Activated naive CD4-positive, alpha-beta T cell treated with anti-CD3 and anti-CD28 coated beads, Interleukin-2, amount 10 ng/mL, durations not matched to agents 7 days and 5 days (primary cell): ENCODE data around the gene CAPZB.

ENCODE experiments used
- CTCF ChIA-PET: fragments of 350-600 bp; sonication (Branson Sonifier 250); formaldehyde crosslinking; loops from one replicate; lab custom pipeline; 2021; ENCODE audit warnings: antibody characterized with exemption; lab: Charles Lee
- DNase-seq: peaks from one replicate; pipeline ENCODE4 v3.0.0-alpha.2; 2020
- H3K27ac Mint-ChIP-seq: one replicate; pipeline ENCODE4 v1.8.0; 2021; ENCODE audit warnings: mild to moderate bottlenecking, moderate library complexity, mixed read lengths
- H3K27me3 Mint-ChIP-seq: one replicate; pipeline ENCODE4 v1.8.0; 2021; ENCODE audit warnings: mild to moderate bottlenecking, mixed read lengths
- H3K36me3 Mint-ChIP-seq: one replicate; pipeline ENCODE4 v1.8.0; 2021; ENCODE audit warnings: mixed read lengths
- H3K4me1 Mint-ChIP-seq: one replicate; pipeline ENCODE4 v1.8.0; 2021; ENCODE audit warnings: mixed read lengths
- H3K4me3 Mint-ChIP-seq: one replicate; pipeline ENCODE4 v1.8.0; 2021; ENCODE audit warnings: mild to moderate bottlenecking, moderate library complexity, mixed read lengths
- H3K9me3 Mint-ChIP-seq: one replicate; pipeline ENCODE4 v1.8.0; 2021; ENCODE audit warnings: mixed read lengths

The CAPZB gene

DNA sequence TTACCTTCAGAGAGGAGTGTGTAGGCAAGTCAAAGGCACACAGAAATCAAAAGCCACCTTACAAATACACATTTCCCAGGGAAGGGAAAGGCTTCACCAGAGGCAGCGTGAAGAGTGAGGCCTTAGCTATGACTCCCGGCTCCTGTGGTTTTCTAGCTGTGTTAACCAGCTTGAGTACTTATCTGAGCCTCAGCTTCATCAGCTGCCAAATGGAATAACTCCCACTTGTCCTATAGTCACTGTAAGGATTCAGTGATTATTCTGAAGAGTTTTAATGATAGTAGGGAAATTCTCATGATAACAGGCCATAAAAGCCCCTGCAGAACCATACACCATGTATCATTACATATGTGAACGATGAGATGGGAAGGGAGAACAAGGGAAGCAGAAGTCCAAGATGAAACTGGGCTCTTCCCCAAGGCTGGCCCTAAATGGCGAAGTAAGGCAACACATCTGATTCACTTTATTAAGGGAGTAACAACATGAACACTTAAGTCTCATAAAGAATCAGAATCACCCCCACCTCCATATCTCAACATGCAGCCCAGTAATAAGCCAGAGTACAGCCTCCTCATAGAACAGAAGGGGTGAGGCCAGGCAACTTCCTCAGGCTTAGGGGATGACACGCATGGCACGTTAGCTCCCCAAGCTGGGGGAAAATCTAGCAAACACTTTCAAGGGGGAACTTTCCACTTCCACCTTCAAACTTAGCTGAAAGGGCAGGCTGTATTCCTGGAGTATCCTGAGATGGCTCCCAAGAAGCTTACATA, 109.5 kb downstream of the CAPZB start:
- H3K27ac Mint-ChIP-seq, result no peak overlapping the region
- no peak for DNase-seq

DNA sequence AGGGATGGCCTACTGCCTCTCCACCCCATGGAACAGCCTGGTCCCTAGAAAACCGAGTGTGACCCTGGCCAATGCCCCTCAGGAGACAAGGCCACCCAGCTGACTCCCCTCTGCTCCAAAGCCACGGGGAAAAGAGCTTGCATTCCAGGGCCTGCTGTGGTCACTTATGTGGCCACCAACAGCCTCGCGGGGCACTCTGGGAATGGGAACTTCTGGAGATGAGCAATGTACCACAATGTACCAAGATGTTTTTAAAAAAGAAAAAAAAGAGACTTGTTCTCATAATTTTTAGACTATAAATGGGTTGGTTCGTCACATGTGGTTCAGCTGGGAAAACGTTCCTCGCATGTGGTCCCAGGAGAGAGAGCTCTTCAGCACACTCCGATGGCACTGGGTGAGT, 110.4 kb downstream of the CAPZB start:
- CTCF ChIA-PET, result interaction anchor here (0.6 to 1.7 kb wide), 5 partner anchors 16 to 278 kb away, joined by 3 to 8 read pairs (median 3); no protein-coding TSS in a partner anchor
- Mint-ChIP-seq H3K4me3 (no peak overlapping the region), H3K27me3 (no peaks in the 10 kb centered on the region), H3K36me3 (peaks cover 48% of the 10 kb centered on the region), H3K9me3 (no peaks in the 10 kb centered on the region), H3K4me1 (no peaks in the 10 kb centered on the region), H3K27ac (peak overlapping the region; percentile 55)
- DNase-seq, result no peak

More for the DNA sequence above, 109.5 kb downstream of the CAPZB start:
- no peaks in the 10 kb centered on the region for H3K27me3 Mint-ChIP-seq
- CTCF ChIA-PET, result interaction anchor here (1.4 kb wide), 1 partner anchor 15 kb away, joined by 3 read pairs; no protein-coding TSS in a partner anchor
- H3K9me3 Mint-ChIP-seq, result no peaks in the 10 kb centered on the region
- no peaks in the 10 kb centered on the region for H3K4me1 Mint-ChIP-seq
- no peak overlapping the region for H3K4me3 Mint-ChIP-seq
- peaks cover 50% of the 10 kb centered on the region for H3K36me3 Mint-ChIP-seq

DNA sequence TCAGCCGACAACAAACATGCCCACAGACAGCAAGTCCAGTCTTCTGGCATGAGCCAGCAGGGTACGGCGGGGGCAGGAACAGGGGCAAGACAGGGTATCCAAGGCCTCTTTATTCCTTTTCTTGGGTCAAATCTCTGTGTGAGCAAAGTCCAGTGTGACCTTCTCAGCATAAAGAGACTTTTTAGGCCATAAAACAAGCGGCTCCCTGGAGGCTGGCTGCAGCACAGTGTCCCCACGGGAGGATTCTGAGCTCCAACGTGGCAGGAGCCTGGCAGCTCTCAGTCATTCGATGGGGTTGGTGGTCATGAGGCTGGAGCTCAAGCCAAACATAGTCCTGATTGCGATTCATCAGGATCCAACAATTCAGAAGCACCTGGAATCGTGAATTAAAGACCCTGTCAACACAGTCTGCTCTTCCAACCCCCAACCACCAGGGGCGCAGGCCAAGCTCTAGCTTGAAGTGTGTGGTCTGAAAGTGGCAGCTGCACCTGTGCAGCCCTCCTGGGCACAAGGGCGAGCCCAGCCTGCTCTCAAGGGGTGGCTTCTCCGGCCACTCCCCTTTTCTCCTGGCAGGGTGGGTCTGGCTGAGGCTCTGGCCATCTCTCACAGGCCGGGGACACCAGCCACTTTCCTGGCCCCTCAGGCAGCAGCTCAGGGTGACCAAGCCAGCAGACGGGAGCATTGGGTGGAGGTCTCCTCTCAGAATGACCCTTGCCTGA, 111.1 kb downstream of the CAPZB start:
- DNase-seq, result no peak
- CTCF ChIA-PET, result interaction anchor here (0.6 to 1.7 kb wide), 4 partner anchors 24 to 279 kb away, joined by 3 to 8 read pairs (median 4); no protein-coding TSS in a partner anchor
- Mint-ChIP-seq H3K4me3 (no peak overlapping the region), H3K4me1 (no peaks in the 10 kb centered on the region), H3K36me3 (peaks cover 42% of the 10 kb centered on the region), H3K27me3 (no peaks in the 10 kb centered on the region), H3K9me3 (no peaks in the 10 kb centered on the region), H3K27ac (peak overlapping the region; percentile 24)

DNA sequence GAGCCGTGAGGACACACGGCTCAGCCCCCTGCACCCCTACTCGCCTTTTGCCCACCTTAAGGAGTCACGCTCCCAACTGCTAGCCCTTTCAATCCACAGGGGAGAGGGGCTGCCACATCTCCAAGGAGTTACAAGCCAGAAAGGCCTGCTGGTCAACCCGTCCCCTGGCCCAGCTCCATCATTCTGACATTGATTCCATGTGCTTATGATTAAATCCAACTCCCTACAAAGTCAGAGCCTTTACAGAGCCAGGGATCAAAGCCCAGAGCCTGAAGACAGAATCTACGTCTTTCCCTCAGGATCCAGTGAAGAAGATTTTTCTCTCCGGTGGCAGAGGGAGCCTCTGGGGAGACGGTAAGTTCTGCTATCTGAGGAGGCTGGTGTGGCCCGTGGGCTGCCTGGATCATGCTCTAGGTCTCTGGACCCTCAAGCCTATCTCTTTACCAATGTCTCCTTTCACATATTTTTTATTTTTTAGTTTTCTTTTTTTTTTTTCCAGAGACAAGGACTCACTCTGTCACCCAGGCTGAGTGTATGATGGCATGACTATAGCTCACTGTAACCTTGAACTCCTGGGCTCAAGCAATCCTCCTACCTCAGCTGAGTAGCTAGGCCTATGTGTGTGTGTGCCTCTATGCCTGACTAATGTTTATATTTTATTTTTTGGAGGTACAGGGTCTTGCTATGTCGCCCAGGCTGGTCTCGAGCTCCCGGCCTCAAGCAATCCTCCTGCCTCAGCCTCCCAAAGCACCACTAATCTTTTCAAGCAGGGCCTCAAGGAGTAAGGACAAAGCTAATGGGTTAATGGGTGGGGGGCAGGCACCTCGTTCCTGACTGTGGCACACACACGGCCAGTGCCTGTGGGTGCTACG, 111.9 kb downstream of the CAPZB start:
- no peak for DNase-seq
- H3K36me3 Mint-ChIP-seq, result peaks cover 37% of the 10 kb centered on the region

DNA sequence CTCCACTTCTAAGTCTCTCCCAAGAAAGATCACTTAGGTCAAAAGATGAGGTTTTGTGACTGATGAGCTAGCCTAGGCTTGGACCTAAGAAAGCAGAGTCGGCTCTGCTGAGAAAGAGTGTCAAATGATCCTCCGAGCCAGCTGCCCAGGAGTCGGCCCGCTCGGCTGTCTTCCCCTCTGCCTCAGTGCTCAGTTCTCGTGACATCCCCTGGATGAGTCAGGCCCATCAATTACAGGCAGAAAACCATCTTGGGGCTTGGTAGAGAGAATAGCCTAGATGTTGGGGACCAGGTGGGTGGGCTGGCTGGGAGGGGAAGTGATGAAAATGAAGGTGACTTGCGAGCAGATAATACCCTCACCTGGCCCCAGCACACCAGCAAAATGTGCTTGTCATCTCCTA, 112.7 kb downstream of the CAPZB start:
- no peaks in the 10 kb centered on the region for H3K9me3 Mint-ChIP-seq
- H3K4me3 Mint-ChIP-seq, result no peak overlapping the region
- peaks cover 30% of the 10 kb centered on the region for H3K36me3 Mint-ChIP-seq
- DNase-seq, result no peak
- CTCF ChIA-PET, result no interaction called here
- no peaks in the 10 kb centered on the region for H3K4me1 Mint-ChIP-seq
- no peaks in the 10 kb centered on the region for H3K27me3 Mint-ChIP-seq
- no peak overlapping the region for H3K27ac Mint-ChIP-seq

More for the DNA sequence above, 111.9 kb downstream of the CAPZB start:
- Mint-ChIP-seq H3K4me1 (no peaks in the 10 kb centered on the region), H3K4me3 (no peak overlapping the region), H3K27ac (no peak overlapping the region), H3K9me3 (no peaks in the 10 kb centered on the region), H3K27me3 (no peaks in the 10 kb centered on the region)
- CTCF ChIA-PET, result interaction anchor here (1.5 to 1.7 kb wide), 2 partner anchors 114 to 209 kb away, joined by 4 to 8 read pairs; no protein-coding TSS in a partner anchor

DNA sequence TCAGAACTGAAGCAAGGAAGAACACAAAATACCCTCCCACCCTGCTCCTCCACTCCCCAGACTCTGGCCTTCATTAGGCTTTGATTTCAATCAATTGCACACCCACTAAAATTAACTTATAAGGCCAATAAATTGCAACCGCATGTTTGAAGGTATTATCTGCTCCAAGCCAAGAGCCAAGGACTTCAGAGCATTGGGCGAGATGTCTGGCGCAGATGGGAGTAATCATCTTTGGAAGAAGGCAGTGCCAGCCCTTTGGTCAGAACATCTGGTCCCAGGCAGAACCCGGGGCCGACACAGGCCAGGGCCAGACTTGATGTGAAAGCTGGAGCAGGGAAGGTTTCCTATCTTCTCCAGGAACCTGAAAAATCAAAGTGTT, 113.2 kb downstream of the CAPZB start:
- Mint-ChIP-seq H3K27me3 (no peaks in the 10 kb centered on the region), H3K36me3 (peaks cover 27% of the 10 kb centered on the region), H3K4me3 (no peak overlapping the region), H3K9me3 (no peaks in the 10 kb centered on the region), H3K4me1 (no peaks in the 10 kb centered on the region), H3K27ac (no peak overlapping the region)
- DNase-seq, result no peak
- CTCF ChIA-PET, result interaction anchor here (0.6 kb wide), 1 partner anchor 57 kb away, joined by 3 read pairs; no protein-coding TSS in a partner anchor

DNA sequence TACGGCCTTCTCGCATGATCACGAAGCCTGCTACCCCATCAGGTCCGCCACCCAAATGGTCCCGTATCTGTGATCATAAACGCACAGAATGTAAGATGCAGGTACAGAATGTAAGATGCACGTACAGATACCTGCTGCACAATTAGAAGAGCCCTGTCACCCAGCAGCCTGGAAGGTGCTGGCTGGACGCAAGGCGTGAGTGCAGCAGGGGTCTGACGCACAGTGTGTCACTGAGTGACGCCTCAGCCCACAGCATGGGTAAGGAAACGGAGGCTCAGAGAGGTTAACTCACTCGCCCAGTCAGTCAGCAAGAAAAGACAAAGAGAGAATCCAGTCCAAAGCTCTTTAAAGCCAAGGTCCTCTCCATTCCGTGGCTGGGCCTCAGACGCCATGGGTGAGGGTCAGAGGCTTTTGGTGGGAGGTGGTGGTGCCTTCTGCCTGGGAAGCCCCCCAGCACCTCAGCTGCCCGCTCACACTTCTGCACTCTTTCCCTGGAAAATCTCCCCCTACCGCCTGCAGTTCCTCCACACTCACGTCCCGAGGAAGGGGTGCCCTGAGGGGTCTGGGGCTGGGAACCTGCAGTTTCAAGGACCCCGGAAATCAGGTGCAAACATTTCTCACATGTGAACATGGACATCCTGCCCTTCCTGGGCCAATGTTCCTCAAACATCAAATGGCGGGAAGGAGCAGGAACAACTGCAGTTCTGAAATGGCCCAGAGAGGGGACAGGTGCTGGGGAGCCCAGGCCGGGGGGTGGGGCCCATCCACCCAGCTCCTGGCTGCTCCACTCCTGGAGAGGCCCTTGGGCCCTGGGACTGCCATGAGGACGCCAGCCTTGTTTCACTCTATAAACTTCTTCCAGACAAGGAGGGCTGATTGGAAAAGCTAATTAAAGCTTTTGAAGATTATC, 113.9 kb downstream of the CAPZB start:
- Mint-ChIP-seq H3K27ac (no peak overlapping the region), H3K27me3 (no peaks in the 10 kb centered on the region), H3K4me1 (peaks cover 3% of the 10 kb centered on the region), H3K9me3 (no peaks in the 10 kb centered on the region), H3K4me3 (no peak overlapping the region), H3K36me3 (peaks cover 24% of the 10 kb centered on the region)
- DNase-seq, result no peak
- CTCF ChIA-PET, result interaction anchor here (0.6 kb wide), 1 partner anchor 56 kb away, joined by 3 read pairs; no protein-coding TSS in a partner anchor

DNA sequence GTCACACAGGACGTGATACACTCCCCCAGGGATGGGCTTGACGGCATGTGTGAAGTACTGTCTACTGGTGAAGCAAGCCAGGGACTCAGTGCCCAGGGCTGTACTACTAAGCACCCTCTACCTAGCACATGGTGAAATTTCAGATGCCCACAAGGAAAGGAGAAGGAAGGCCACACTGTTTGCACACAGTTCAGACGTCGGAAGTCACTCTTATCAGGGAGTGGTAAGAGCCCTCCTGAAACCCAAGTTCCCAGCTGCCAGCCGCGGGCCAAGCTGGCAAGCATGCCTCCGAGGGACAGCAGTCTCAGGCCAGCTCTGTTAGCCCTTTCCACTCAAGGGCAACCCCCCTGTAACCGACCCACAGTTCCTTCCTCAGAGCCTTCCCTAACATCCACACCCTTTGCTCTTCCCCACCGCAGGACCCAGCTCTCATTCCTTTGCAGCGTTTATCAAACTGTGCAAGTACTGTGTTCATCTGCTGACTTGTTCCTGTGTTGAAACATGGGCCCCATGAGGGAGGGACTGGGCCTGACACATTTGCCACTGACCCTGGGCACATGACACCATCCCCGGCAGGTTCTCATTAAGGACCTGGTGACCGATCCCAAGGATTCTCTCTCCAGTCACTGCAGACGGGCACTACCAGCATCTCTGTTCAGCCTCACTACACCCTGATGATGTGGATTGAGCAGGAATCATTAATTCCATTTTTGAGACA, 114.7 kb downstream of the CAPZB start:
- CTCF ChIA-PET, result no interaction called here
- Mint-ChIP-seq H3K27ac (no peak overlapping the region), H3K4me1 (peaks cover 3% of the 10 kb centered on the region), H3K27me3 (no peaks in the 10 kb centered on the region), H3K36me3 (peaks cover 20% of the 10 kb centered on the region), H3K9me3 (no peaks in the 10 kb centered on the region), H3K4me3 (no peak overlapping the region)
- no peak for DNase-seq

DNA sequence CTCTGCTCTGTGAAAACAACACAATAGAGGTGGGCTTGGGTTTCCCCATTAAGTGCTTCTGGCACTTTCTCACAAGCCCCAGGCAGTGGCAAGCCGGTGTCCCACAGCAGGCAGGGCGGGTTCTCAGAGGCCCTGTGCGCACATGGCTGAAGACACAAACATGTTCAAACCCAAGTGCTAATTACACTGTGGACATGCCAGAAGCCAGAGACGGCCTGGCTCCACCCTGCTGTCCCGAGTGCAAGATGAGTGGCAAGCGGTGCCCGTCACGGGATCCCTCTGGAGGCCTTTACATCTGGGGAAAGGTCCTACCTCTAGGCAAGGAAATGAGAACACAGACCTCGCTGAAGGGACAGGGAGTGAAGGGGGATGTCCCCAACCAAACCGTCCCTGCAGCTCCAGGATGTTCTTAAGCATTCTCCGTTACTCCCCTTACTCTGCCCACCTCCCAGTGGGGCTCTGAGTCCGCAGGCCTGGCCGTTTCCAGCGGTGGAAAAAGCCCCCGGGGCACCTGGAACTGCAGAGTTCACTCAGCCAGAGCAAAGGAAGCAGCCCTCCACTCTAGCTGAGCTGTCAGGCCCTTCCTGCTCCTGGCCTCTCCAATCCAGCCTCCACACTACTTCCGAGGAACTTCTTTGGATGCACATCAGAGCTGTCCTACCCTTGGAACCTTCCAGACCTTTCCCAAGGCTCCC, 115.8 kb downstream of the CAPZB start:
- CTCF ChIA-PET, result interaction anchor here (0.5 kb wide), 1 partner anchor 213 kb away, joined by 3 read pairs; no protein-coding TSS in a partner anchor
- Mint-ChIP-seq H3K4me1 (peaks cover 3% of the 10 kb centered on the region), H3K27me3 (no peaks in the 10 kb centered on the region), H3K27ac (no peak overlapping the region), H3K4me3 (no peak overlapping the region), H3K9me3 (no peaks in the 10 kb centered on the region), H3K36me3 (peaks cover 20% of the 10 kb centered on the region)
- DNase-seq, result no peak

DNA sequence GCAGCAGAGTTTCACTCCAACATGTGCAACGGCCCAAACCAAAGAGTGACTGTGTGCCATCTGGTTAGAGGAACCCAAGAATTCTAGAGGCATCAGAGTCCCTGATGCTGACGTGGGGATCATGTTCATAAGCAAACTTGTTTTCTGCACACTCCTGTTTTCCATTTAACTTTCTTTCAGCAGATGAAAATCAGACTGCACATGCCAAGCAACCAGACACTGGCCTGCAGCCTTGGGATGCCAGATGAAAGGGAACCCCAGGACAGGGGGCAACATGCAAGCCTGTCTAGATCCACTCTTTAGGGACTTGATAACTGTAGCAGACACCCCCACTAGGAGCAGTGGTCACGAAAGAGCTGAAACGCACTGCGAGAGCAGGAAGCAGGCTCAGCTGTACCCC, 116.4 kb downstream of the CAPZB start:
- CTCF ChIA-PET, result interaction anchor here (0.5 kb wide), 1 partner anchor 214 kb away, joined by 3 read pairs; no protein-coding TSS in a partner anchor
- DNase-seq, result no peak
- no peaks in the 10 kb centered on the region for H3K27me3 Mint-ChIP-seq
- H3K36me3 Mint-ChIP-seq, result peaks cover 20% of the 10 kb centered on the region
- H3K4me3 Mint-ChIP-seq, result no peak overlapping the region
- H3K9me3 Mint-ChIP-seq, result no peaks in the 10 kb centered on the region
- peaks cover 3% of the 10 kb centered on the region for H3K4me1 Mint-ChIP-seq
- H3K27ac Mint-ChIP-seq, result no peak overlapping the region

DNA sequence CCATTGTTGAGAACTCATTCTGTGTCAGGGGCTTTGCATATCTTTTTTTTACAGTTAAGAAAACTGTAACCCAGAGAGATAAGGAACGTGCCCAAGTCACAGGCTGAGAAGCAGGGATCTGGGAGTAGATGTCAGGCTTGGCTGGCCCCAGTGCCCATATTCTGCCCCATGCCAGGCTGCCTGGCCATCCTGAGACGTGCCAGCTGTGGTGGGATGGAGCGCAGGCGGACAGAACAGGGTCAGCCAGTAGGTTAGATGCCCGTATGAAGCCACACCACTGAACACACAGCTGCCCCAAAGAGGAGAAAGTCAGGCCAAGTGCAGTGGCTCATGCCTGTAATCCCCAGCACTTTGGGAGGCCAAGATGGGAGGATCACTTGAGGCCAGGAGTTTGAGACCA, 117.3 kb downstream of the CAPZB start:
- CTCF ChIA-PET, result interaction anchor here (1.4 kb wide), 1 partner anchor 23 kb away, joined by 5 read pairs; no protein-coding TSS in a partner anchor
- Mint-ChIP-seq H3K9me3 (no peaks in the 10 kb centered on the region), H3K4me1 (peaks cover 3% of the 10 kb centered on the region), H3K4me3 (no peak overlapping the region), H3K36me3 (peaks cover 22% of the 10 kb centered on the region), H3K27me3 (no peaks in the 10 kb centered on the region), H3K27ac (no peak overlapping the region)
- DNase-seq, result no peak

DNA sequence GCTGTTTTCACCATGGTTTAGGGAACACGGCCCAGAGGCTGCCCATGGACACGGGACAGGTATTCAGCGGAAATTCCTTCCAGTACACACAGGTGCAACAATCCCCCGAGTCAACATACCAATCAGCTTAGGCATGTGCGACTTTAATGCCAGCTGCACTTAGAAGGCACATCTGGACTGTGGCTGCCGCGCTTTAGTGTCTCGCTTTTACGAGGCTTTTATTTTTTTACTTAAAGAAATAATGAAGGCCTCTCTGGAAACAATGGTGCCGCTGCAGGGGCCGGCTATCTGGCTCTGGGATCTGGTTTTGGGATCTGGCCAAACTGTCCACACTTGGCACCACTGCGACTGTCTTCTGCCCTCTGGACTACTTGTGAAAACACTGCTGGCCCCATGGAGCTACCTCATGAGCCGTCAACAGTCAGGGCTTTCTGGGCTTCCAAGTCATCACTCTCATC, 117.7 kb downstream of the CAPZB start:
- Mint-ChIP-seq H3K36me3 (peaks cover 21% of the 10 kb centered on the region), H3K9me3 (no peaks in the 10 kb centered on the region), H3K27ac (no peak overlapping the region), H3K4me1 (peaks cover 6% of the 10 kb centered on the region), H3K27me3 (no peaks in the 10 kb centered on the region), H3K4me3 (no peak overlapping the region)
- CTCF ChIA-PET, result interaction anchor here (1.4 kb wide), 1 partner anchor 23 kb away, joined by 5 read pairs; no protein-coding TSS in a partner anchor
- DNase-seq, result no peak
